HG03280 (cell line): ENCODE data around the gene SPRN.
"Not testable (repeated sequence)": the region's sequence is repeated elsewhere in the genome, so short reads cannot be mapped to it uniquely, and the experiment has no call there.

Experiments used
- ATAC-seq: cut with Tn5 transposase; IDR thresholded peaks from one replicate; pipeline ENCODE4 v1.9.1; 2021; ENCODE audit warnings: mild to moderate bottlenecking, moderate library complexity; ENCODE audit not compliant: unreplicated experiment

SPRN gene

DNA sequence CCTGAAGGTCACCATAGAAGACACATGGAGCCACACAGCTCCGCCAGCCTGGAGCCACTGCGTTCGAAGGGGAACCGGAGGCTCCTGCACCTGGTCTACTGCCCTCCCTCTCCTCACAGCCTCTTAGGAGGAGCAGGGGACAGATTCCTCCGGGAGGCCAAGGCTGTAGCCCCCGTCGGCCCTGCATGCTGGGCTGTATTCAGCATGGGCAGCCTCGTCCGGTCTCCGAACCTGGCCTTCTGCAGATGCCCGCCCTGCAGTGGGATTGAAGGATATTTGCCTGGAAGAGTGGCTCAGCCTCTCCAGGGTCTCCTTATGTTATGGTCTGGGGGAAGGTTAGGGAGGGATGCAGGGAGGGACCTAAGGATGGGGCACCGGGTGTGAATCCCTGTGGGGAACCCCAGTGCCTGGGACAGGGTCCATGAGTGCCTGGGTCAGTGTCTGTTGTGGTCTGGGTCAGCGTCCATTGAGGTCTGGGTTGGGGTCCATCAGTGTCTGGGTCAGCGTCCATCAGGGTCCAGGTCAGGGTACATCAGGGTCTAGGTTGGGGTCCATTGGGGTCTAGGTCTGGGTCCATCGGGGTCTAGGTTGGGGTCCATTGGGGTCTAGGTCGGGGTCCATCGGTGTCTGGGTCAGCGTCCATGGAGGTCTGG lies 16.3 kb upstream of the SPRN start:
- no peak for ATAC-seq

DNA sequence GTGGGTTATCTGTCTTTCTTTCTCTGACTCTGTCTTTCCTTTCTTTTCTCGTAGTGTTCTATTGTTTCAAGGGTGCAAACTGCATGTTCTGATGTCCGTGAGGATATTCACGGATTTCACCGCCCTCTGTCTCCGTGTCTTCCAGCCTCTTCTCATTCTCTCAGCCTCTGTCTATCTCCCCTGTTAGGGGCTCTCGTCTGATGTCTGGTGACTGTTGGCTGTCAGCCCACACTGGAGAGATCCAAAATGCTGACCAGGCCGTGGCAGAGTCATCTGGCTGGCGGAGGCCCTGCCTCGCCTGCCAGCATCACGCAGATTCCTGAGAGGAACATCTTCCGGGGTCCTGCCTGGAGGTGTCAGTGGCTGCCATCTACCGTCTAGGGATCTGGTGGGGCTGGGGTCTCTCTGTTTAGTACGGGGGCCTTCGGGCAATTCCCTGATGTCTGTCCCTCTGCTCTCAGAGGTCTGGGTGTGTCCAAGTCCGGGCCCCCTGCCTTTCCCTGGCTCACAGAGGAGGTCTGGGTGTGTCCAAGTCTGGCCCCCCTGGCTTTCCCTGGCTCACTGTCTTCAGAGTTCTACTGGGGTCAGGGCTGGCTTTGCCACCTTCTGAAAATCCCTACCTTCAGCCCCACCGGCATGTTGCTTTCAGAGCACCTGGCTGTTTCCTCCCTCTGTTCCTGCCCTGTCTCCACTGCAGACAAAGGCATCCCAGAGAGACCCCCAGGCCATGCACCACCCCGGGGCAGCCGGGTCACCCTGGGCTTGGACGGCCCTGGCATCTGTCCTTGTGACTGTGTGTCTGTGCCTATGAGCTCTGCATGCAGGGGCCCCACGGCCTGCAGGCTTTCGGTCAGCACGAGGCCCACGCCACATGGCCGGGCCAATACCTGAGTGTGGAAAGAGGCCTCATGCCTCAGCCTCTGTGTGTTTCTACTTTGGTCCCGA lies 15.4 kb upstream of the SPRN start:
- ATAC-seq = no peak

GRCh38 chr10:133438711-133439273 lies 14.4 kb upstream of the SPRN start:
- no peak for ATAC-seq

GRCh38 chr10:133432789-133433188 lies 8.4 kb upstream of the SPRN start:
- not testable (repeated sequence) for ATAC-seq

DNA sequence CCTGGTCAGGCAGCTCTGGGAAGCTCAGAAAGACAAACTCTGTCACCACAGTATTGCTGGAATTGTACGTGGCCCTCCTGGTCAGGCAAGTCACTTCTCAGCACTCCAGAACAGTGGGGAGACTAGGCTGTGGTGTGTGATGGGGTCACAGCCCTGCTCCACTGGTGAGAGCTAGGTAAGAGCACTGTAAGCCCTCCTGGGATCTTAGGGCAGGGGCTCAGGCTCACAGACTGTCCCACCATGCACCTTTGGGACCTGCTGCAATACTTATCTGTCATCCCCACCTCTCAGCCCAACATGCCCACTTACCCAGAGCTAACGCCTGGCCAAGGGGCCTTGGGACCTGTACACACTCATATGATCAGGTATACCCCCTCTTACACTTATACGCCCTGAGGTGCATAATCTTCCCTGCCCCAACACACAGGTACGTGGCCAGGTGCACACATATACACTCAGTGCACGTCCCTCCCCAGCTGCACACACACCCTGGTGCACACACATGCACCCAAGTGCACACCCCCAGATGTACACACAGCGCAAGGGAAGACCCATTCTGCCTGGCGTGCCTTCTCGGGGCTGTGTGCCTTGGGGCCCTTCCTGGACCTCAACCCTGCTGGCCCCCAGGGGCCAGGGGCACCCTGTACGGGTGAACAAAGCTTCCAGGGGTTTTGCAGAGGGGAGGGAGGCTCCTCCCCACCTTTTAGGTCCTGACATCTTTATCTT lies 7.6 kb upstream of the SPRN start:
- not testable (repeated sequence) for ATAC-seq

- not testable (repeated sequence) for ATAC-seq
These were observed 5.1 kb upstream of the SPRN start for GRCh38 chr10:133429571-133429970.

DNA sequence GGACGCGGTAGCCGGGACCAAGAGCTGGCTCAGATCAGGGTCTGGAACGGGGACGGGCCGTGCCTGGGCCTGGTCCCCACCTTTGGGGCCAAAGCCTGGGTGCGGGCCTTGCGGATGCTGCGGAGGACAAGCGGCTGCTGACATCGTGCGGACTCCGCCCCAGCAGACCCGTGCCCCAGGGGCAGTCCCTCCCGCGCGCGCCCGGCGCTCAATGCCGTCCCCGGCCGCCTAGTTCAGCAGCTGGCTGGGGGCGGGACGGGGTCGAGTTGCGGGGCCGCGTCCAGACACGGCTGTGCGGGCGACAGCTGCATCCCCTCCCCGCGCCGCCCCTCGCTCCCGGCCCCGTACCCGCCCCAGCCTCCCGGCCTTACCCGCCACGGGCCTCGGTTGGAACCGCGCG lies 323 bp downstream of the SPRN start:
- not testable (repeated sequence) for ATAC-seq

GRCh38 chr10:133422807-133423771 lies 1.3 kb downstream of the SPRN start:
- ATAC-seq = no peak

- ATAC-seq = no peak
These were observed 2.1 kb downstream of the SPRN start for GRCh38 chr10:133422223-133422806.

- no peak for ATAC-seq
These were observed 2.8 kb downstream of the SPRN start for GRCh38 chr10:133421336-133422222.

- no peak for ATAC-seq
These were observed 3.8 kb downstream of the SPRN start for GRCh38 chr10:133420579-133420978.

- no peak for ATAC-seq
These were observed 4.4 kb downstream of the SPRN start for GRCh38 chr10:133420028-133420427.

- no peak for ATAC-seq
These were observed 5.0 kb downstream of the SPRN start for GRCh38 chr10:133419211-133419950.

DNA sequence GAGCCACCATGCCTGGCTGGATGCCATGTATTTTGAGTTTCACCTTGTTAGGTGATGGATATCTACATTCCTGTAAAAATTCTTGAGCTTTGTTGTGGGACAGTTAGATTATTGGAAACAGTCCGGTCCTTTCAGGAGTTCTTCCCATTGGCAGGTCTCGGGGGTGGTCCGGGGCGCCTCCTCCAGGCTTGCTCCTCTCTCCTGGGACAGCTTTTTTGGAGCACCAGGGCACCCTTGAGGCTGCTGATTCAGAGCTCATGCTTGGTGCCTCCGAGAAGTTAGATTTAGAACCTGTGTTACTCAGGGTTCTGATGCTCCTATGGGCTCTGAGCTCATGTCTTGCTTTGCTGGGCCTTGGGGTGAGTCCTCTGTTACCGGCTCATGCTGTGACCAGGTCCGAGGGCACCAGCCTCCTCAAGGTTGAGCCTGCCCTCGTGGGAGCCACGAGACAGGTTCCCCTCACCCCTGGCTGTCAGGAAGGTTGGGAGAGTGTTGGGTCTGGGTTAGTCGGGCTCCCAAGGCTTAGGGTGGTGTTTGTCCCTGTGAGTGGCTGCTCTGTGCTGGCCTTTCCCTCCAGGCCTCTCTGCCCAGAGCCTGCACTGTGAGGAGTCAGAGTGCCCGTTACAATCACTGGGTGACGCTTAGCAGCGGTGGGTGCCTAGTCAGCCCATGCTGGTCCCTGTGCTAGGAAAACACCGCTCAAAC lies 6.0 kb downstream of the SPRN start:
- ATAC-seq = no peak

GRCh38 chr10:133415752-133416151 lies 8.7 kb downstream of the SPRN start:
- no peak for ATAC-seq

GRCh38 chr10:133414401-133414800 lies 10.0 kb downstream of the SPRN start:
- ATAC-seq = not testable (repeated sequence)

DNA sequence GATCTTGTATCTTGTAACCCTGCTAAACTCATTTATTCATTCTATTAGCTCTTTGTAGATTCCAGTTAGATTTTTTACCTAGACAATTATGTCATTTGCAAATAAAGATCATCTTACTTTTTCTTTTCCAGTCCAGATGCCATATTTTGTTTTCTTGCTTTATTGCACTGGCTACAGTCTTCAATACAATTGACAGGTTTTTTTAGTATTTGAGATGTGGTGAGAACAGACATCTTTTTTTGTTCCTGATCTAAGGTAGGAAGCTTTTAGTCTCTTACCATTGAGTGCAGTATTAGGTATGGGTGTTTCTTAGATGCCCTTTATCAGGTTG lies 12.1 kb downstream of the SPRN start:
- no peak for ATAC-seq
